Mucosa of descending colon (tissue), 3 donors: Measurements from ENCODE around the gene C1orf210. TPM values are rescaled to one million over a fixed set of nuclear protein-coding genes. Genes with fewer than 3 reads are reported as not detected.

ENCODE experiments used
- ATAC-seq: fragments of 200-7000 bp; cut with Tn5 transposase; one replicate; pipeline ENCODE4 v1.9.1; 2020; ENCODE audit warnings: mild to moderate bottlenecking, moderate library complexity
- DNase-seq, 3 donors: peaks; one replicate each; pipeline ENCODE4 v3.0.0-alpha.2; 2020
- H3K36me3 ChIP-seq: fragments of 200-600 bp; one replicate; pipeline ENCODE4 v1.8.0; 2021; ENCODE audit warnings: low read depth, mild to moderate bottlenecking
- H3K4me1 ChIP-seq: fragments of 200-600 bp; one replicate; pipeline ENCODE4 v1.8.0; 2021; ENCODE audit warnings: low read depth, mild to moderate bottlenecking
- H3K4me3 ChIP-seq: fragments of 200-600 bp; one replicate; pipeline ENCODE4 v1.8.0; 2021; ENCODE audit warnings: mild to moderate bottlenecking
- H3K9me3 ChIP-seq: fragments of 200-600 bp; one replicate; pipeline ENCODE4 v1.8.0; 2021; ENCODE audit warnings: mild to moderate bottlenecking
- intact Hi-C, 2 donors: fragments of 100-400 bp; cut with DNase I in 1 of 2; cut with micrococcal nuclease in 1 of 2; formaldehyde crosslinking; loops; one replicate each; pipeline versions ENCODE4 v1.11.0 to v1.11.1; 2022; cut with DNase I, micrococcal nuclease
- total RNA-seq, 3 donors: library from RNA; stranded (reverse); fragmentation: NEBNext Ultra II Directional in 2 of 3; extraction: Animal tissue kit (Norgen Biotek cat#: 25700) in 2 of 3; gene quantifications; one replicate each; pipeline versions ENCODE4 v1.2.1 to v1.2.4, GENCODE V29; 2021 to 2023
- TF ChIP-seq, protein P1 (sequence below): fragments of 200-600 bp; IDR thresholded peaks from one replicate; pipeline ENCODE4 v1.8.0; 2022; ENCODE audit warnings: antibody characterized with exemption, mild to moderate bottlenecking
- donor health status: DM: no; HTN: no; CAD: no; lungs with moderate emphysema.
- donor health status: DM: no; HTN: no; CAD: no.
- donor health status: DM: no; HTN: yes; CAD: no.

The C1orf210 gene
- total RNA-seq, 3 donors from 2014 or later = 33.1 to 102 (median 63.3) TPM

DNA sequence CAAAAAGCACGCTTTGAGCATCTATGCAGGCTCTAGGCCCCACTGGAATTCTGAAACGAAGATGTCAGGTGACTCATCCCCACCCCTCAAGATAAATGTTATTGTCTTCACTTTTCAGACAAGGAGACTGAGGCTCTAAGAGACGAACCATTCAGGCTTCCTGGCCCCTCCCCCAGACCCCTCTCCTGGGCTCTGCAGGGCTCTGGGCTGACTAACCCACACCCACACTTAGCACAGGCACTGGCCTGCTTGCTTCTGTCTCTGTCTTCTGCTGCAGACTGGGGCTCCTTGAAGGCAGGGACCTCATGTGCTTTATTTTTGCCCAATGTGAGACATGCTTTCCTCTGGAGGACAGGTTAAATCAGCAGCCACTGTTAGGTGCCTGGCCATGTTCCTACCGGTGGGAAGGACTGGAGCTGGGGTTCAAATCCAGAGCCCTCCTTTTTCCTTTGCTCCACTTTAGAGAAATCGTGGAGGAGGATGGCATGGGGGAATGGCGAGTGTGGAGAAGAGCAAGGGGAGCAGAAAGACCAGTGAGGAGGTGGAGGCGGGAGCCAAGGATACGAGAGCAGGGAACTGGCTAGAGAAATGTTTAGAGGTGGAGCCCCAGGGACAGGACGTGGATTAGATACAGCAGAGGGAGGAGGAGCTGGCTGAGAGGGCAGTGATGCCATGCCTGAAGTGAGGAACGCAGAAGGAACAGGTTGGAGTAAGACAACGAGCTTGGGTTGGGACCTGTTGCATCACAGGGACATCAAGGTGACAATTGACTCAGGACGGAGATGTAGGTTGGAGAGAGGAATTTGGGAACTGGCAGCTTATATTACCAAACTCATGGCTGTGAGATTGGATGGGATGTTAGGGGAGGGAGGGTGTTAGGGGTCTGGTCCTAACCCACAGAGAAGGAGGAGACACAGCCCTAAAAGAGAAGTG is 13.9 kb downstream of the C1orf210 start:
- H3K4me1 ChIP-seq = peaks cover 10% of the 10 kb centered on the region
- H3K4me3 ChIP-seq = no peak overlapping the region
- H3K36me3 ChIP-seq = no peaks in the 10 kb centered on the region
- ATAC-seq = no peak
- TF ChIP-seq, protein P1, sequence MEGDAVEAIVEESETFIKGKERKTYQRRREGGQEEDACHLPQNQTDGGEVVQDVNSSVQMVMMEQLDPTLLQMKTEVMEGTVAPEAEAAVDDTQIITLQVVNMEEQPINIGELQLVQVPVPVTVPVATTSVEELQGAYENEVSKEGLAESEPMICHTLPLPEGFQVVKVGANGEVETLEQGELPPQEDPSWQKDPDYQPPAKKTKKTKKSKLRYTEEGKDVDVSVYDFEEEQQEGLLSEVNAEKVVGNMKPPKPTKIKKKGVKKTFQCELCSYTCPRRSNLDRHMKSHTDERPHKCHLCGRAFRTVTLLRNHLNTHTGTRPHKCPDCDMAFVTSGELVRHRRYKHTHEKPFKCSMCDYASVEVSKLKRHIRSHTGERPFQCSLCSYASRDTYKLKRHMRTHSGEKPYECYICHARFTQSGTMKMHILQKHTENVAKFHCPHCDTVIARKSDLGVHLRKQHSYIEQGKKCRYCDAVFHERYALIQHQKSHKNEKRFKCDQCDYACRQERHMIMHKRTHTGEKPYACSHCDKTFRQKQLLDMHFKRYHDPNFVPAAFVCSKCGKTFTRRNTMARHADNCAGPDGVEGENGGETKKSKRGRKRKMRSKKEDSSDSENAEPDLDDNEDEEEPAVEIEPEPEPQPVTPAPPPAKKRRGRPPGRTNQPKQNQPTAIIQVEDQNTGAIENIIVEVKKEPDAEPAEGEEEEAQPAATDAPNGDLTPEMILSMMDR = no peak
- intact Hi-C loops = no loop called here
- peak in 2 of 3 donors; percentile 18 to 50 for DNase-seq
- no peaks in the 10 kb centered on the region for H3K9me3 ChIP-seq

DNA sequence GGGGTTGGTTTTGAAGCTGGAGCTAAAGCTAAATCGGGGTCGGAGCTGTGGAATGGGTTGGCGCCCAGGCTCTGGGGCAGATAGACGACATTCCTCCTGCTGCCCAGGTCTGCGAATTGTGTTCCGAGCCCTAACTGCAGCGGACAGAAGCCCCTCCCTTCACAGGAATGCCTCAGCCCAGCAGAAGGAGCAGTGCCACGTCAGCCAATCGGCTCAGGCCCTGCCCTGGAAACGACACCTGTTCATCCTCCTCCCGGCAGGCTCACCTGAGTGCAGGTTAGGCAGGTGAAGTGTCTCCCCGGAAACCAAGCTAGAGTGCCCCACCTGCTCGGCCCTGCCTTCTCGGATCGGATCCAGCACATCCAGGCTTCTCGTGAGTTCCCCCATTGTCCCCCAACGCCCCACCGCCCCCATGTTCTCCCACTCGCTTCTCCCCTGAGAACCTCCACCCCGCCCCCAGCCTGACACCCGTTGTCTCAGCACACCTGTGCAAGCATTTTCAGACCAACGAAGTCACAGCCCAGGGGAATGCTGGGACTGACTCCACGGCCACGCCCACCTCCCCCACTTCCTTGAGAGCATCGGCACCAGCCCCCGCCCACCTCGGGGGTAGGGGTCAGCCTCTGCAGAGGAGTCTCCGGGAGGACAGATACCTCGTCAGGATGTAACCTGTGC is 14.8 kb downstream of the C1orf210 start:
- no peak overlapping the region for H3K4me3 ChIP-seq
- intact Hi-C loops = no loop called here
- DNase-seq (peak; percentile 89 to 93 (median 91)), ATAC-seq (peak; percentile 93)
- H3K36me3 ChIP-seq = no peaks in the 10 kb centered on the region
- TF ChIP-seq, protein P1 = no peak
- no peaks in the 10 kb centered on the region for H3K9me3 ChIP-seq
- peaks cover 10% of the 10 kb centered on the region for H3K4me1 ChIP-seq

DNA sequence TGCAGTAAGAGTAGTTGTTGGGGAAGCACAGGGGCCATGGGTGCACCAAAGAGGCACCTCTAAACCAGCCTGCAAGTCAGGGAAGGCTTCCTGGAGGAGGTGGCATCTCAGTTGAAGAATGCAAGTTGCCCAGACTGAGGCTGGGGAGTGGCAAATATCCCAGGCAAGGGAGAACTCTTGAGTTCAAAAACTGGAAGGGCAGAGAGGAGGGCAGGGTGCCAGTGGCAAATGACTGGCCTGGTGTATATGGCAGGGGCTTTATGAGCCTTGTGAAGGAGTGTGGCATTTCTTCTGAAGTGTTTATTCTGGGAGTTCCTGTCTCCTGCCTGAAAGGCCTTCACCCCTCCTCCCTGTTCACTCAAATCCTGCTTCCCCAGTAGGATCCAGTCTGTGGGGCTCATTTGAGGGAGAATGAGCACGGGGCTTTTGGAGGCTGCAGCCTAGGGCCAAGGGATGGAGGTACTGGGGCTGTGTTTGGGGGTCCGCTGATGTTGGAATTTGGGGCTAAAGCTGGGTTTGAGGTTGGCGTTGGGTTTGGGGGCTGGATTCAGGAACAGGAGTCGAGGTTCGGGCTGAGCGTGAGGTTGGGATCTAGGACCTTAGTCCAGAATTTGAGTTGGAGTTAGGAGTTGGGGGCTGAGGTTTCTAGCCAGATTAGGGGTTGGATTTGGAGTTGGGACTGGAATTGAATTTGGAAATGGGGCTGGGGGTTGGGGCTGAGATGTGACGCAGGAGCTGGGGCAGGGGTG is 15.6 kb downstream of the C1orf210 start, which contains the start of gene TMEM125:
TSS of gene TMEM125 (plus strand) at position 357 of the 749 bp plus-strand sequence. CDS start 2,740 bp downstream, outside the sequence.
- peak; percentile 78 to 91 (median 85) for DNase-seq
- no peak within 1 kb of the TSS for H3K4me3 ChIP-seq
- ATAC-seq = peak; percentile 55
- peaks cover 10% of the 10 kb centered on the region for H3K4me1 ChIP-seq
- intact Hi-C loops = no loop called here
- no peaks in the 10 kb centered on the region for H3K9me3 ChIP-seq
- TF ChIP-seq, protein P1 = no peak
- H3K36me3 ChIP-seq = no peaks in the 10 kb centered on the region

DNA sequence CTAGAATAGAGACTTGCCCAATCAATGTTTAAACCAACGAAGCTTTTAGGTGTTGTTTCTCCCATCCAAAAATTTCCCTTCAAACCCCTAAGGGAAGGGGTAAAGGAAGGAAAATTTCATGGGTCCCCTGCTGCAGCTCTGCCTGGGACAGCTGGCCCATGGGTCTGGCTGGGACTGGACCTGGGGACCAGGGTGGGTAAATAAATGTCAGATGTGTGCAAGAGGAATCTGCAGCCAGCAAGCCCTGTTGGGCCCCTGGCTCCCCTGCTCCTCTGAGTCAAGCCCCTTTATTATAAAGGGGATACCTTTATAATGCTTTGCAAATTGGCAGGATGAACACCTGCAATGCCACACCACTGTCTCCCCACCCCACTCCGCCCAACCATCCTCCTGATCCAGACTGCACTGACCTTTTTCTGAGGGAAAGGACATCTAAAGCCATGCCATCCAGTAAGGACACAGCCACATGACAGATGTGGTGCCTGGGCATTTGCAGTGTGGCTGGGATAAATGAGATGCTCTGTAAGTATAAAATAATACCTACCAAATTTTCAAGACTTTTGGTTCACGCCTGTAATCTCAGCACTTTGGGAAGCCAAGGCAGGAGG is 17.5 kb downstream of the C1orf210 start:
- H3K9me3 ChIP-seq = no peaks in the 10 kb centered on the region
- ATAC-seq (no peak), DNase-seq (peak in 1 of 3 donors; percentile 4)
- TF ChIP-seq, protein P1 = no peak
- peaks cover 9% of the 10 kb centered on the region for H3K4me1 ChIP-seq
- no peak overlapping the region for H3K4me3 ChIP-seq
- no peaks in the 10 kb centered on the region for H3K36me3 ChIP-seq
- intact Hi-C loops = no loop called here

DNA sequence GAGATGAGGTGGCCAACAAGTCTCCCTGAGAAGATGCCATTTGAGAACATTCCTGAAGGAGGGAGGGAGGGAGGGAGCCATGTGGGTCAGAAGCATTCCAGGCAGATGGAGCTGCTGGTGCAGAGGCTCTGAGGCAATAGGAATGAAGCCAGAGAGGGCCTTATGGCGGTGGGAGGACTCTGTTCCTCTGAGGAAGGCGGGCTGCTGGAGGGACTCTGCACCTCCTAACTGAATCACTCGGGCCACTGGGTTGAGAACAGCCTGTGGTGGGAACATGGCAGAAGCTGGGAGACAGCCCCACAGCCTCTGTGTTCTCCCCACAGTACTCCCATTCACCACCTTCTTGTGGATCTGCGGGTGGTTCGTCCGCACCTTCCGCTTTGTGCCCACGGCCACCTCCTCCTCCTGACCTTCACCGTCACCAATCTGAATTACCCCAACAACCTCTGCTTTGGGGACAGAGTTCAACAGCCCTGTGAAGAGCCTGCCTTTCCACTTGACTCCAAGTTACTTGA is 18.0 kb downstream of the C1orf210 start:
- DNase-seq (peak in 2 of 3 donors; percentile 24 to 38), ATAC-seq (no peak)
- Histone ChIP-seq H3K9me3 (no peaks in the 10 kb centered on the region), H3K4me1 (peaks cover 9% of the 10 kb centered on the region), H3K4me3 (no peak overlapping the region), H3K36me3 (no peaks in the 10 kb centered on the region)
- intact Hi-C loops = no loop called here
- TF ChIP-seq, protein P1 = no peak
